Posterior vena cava (tissue), 2 donors: Measurements from ENCODE around the gene FARSA. TPM values are rescaled to one million over a fixed set of nuclear protein-coding genes. Genes with fewer than 3 reads are reported as not detected.
A peak's percentile ranks its signal among the peaks of the same experiment; 100 is the strongest.
"Not testable (repeated sequence)": the region's sequence is repeated elsewhere in the genome, so short reads cannot be mapped to it uniquely, and the experiment has no call there.

Source experiments
- DNase-seq: peaks from one replicate; pipeline ENCODE4 v3.0.0-alpha.2; 2020; ENCODE audit warnings: low spot score
- intact Hi-C, 2 donors: fragments of 100-400 bp; cut with DNase I; formaldehyde crosslinking; loops; one replicate each; pipeline versions ENCODE4 v1.14.1 to v1.14.2; 2022 to 2023
- total RNA-seq, 2 donors: library from RNA; stranded (reverse); fragmentation: NEBNext Ultra II Directional; extraction: Animal tissue kit (Norgen Biotek cat#: 25700); gene quantifications; one replicate each; pipeline ENCODE4 v1.2.1, GENCODE V29; 2021
- donor health status: DM: yes; HTN: yes; CAD: no.
- donor health status: DM: yes; HTN: yes; CAD: no.

FARSA gene
- total RNA-seq, 2 donors from 2014 or later: 30.8 to 31.1 TPM

GRCh38 chr19:12944104-12944674, 10.7 kb upstream of the FARSA start:
- DNase-seq: no peak
- intact Hi-C loops: no loop called here

- intact Hi-C loops: no loop called here
- DNase-seq: no peak
Observed at GRCh38 chr19:12943437-12944044, 10.0 kb upstream of the FARSA start.

GRCh38 chr19:12940897-12941296, 7.4 kb upstream of the FARSA start:
- DNase-seq: no peak
- intact Hi-C loops: no loop called here

GRCh38 chr19:12939975-12940423, 6.5 kb upstream of the FARSA start:
- no peak for DNase-seq
- intact Hi-C loops: no loop called here

GRCh38 chr19:12938779-12939601, 5.5 kb upstream of the FARSA start:
- DNase-seq: no peak
- intact Hi-C loops: no loop called here

GRCh38 chr19:12937927-12938778, 4.6 kb upstream of the FARSA start, which contains the start of gene CALR:
Gene CALR, plus strand, starts transcription at chr19:12938609. Its CDS starts 71 bp downstream, at chr19:12938680.
- peak; percentile 100 for DNase-seq
- intact Hi-C loops: no loop called here

GRCh38 chr19:12937093-12937926, 3.8 kb upstream of the FARSA start:
- intact Hi-C loops: no loop called here
- DNase-seq: no peak

- intact Hi-C loops: no loop called here
- DNase-seq: no peak
Observed at GRCh38 chr19:12936582-12936981, 3.1 kb upstream of the FARSA start.

GRCh38 chr19:12935071-12935470, 1.6 kb upstream of the FARSA start:
- intact Hi-C loops: no loop called here
- DNase-seq: no peak

- no peak for DNase-seq
- intact Hi-C loops: loop anchor here in 1 of 2 donors (1.0 kb wide), 1 partner anchor 43 kb away; no protein-coding TSS in a partner anchor
Observed at GRCh38 chr19:12932392-12933286, 872 bp downstream of the FARSA start.

- intact Hi-C loops: no loop called here
- no peak for DNase-seq
Observed at GRCh38 chr19:12930002-12930645, 3.4 kb downstream of the FARSA start.

GRCh38 chr19:12924621-12925310, 8.7 kb downstream of the FARSA start:
- DNase-seq: no peak

GRCh38 chr19:12922959-12923358, 10.6 kb downstream of the FARSA start:
- no peak for DNase-seq
- intact Hi-C loops: no loop called here

More at GRCh38 chr19:12924621-12925310, 8.7 kb downstream of the FARSA start:
- intact Hi-C loops: no loop called here

GRCh38 chr19:12921047-12921446, 12.5 kb downstream of the FARSA start:
- no peak for DNase-seq
- intact Hi-C loops: no loop called here

- no peak for DNase-seq
- intact Hi-C loops: no loop called here
Observed at GRCh38 chr19:12918253-12918652, 15.3 kb downstream of the FARSA start.

- DNase-seq, intact Hi-C loops: not testable (repeated sequence)
Observed at GRCh38 chr19:12915860-12916259, 17.7 kb downstream of the FARSA start.
